Stimulated activated CD4-positive, alpha-beta T cell treated with anti-CD3 and anti-CD28 coated beads, Interleukin-1b, Interleukin-23, amount 100 ng/mL, for 1 hour (primary cell): ENCODE results near the gene NEUROD1.

ENCODE experiments used
- DNase-seq, 2 donors: peaks; one replicate each; pipeline ENCODE4 v3.0.0-alpha.2; 2020; ENCODE audit warnings: low read depth in 2 of 2

The NEUROD1 gene

DNA sequence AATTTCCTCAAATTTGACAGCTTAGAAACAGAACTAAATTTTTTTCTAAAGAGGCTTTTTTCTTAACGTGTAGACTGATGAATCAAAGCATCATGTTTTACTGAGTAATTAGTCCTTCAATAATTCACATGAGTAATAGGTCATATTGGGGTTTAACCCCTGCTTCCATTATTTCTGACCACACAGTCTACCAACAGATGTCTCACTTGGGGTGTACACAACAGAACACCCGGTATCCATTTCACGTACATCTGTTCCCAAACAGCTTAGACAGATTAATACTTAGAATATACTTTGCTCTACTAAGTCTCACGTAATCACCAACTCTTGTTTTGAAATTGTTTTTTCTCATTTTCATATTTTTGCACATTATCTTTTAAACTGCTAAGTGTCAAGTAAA lies 38.2 kb downstream of the NEUROD1 start:
- no peak for DNase-seq

DNA sequence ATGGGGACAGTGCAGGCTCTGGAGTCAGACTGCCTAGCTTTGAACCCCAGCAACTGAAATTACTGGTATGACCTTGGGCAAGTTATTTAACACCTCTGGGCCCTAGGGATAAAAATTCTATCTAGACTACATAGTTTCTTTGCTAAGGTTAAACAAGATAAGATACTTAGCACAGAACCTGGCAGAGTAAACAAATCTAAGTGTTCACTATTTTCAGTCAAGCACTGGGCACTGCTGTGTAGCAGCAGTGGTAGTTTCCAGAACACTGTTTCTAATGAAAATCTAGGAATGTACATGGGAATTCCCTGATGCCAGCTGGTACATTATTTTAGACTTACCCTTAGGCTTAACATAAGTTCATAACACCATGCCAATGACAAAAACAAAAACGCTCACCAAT lies 40.6 kb downstream of the NEUROD1 start:
- DNase-seq = no peak

DNA sequence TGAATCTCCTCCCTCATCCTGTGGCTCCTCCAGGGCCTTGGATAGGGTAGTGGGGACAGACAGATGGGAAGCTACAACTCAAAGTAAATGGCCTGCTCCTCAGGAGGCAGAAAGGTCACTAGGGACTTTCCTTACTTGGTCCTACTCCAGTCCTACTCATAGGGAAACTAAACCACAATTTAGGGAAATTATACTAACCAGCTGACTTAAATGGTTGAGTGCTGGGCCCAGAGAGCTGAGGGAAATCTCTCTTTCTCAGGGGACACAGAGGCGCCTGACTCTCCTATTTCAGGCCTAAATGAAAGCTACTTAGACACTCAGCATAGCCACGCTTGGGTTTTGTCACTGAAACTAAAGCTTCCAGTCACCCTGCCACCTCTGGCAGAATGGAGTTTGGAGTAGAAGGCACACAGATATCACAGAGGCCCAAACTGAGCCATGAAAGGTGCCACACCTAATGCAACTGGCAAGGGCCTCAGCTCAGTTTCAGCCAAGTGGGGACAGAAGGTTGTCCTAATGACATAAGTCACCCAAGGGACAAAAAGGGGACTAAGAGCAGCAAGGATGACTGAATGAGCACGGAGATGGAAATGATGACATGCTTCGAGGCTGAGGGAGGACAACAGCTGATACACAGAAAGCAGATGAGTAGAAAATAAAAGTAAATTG lies 47.5 kb downstream of the NEUROD1 start:
- DNase-seq = no peak

DNA sequence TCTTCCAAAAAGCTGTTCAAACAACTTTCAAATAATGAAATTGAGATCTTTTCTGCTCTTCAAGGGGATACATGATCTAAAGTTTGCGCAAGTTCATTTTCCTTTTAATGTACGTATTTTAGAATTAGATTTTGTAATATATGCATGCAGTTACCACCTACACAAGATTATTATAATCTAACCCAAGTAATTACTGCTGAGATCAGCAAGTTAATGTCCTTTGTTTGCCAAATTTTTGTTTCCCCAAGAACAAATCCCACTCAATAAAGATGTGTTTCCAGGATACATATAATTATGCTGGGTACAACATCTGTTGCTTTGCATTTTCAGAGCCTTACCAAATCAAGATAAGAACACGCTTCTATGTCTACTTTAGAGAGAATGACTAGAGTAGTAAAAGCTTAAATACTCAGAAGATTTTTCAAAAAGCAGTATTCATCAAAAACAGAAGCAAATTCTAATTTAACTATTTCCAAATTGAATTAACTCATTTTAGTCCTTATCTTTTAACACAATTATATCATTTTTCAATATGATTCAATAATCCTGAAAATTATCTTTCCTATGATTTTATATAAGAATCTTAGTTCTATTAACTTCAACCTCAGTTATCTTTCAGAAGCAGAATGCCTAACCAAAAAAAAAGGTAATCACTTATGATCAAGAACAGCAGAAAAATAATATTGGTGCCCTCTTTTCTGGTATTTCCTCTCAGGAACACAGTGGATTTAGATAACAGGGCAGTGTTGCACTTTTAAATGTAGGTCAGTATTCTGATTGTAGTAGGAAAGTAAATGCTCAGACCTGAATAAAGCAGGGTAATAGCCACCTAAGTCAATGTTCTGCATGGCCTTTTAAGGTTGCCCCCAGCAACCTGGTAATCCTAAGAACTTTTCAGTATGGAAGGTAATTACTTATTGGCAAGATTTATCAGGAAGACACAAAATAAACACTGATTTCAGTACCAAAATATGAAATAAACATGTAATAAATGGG lies 51.4 kb downstream of the NEUROD1 start:
- DNase-seq = no peak

DNA sequence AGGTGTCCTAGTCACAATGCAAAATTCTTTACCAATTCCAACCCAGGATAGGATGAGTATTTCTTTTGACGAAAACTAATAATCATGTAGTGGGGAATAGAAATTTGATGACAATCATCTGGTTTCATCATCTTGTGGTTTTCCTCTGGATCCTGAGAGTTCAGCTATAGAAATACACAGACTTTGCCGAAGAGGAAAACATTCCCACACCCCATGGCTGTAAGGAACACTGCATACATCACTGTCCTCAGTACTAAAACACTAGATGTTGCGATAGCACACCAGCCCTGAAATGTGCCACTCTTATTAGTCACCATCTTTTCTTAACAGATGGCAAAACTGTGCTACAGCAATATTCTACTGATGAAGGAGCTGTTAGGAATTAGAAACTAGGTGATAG lies 52.8 kb downstream of the NEUROD1 start:
- no peak for DNase-seq

DNA sequence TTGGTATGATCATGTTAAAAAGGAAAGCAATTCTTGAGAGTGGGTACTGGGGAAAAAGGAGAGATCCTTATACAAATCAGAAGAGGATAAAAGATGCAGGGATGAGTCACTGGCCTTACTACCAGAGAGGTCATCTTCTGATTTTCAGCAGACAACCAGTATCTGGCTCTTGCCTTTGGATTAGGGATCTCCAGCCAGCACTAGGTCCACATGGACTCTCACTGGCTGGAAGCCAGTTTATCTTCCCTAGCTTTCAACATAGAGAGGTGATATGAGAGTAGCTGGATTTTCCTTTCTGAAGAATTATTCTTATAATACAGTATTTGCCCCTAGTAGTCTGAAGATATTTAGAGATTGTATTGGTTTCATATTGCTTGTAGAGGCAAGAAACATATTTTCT lies 53.6 kb downstream of the NEUROD1 start:
- no peak for DNase-seq
